Heart left ventricle (tissue), 16 donors: ENCODE results near the gene ATXN7L3. TPM values are rescaled to one million over a fixed set of nuclear protein-coding genes. Genes with fewer than 3 reads are reported as not detected.
A peak's percentile ranks its signal among the peaks of the same experiment; 100 is the strongest.
"Not testable (repeated sequence)": the region's sequence is repeated elsewhere in the genome, so short reads cannot be mapped to it uniquely, and the experiment has no call there.

ENCODE experiments used
- ATAC-seq, 4 donors: fragments of 200-7000 bp; cut with Tn5 transposase; one replicate each; pipeline ENCODE4 v1.9.1; 2020 to 2022; ENCODE audit warnings: moderate library complexity in 4 of 4, mild to moderate bottlenecking in 3 of 4, moderate number of reproducible peaks in 1 of 4
- DNase-seq, 5 donors: peaks; one replicate each; pipeline ENCODE4 v3.0.0-alpha.2; 2020
- H3K27ac ChIP-seq, 12 donors: fragments of 200-600 bp; sonication (generic) in 4 of 12; one replicate each; pipeline versions ENCODE4 v1.5.0 to v1.8.0; 2016 to 2022; ENCODE audit warnings: mild to moderate bottlenecking in 2 of 12
- H3K27me3 ChIP-seq, 9 donors: fragments of 200-600 bp; sonication (generic) in 2 of 9; one replicate each; pipeline versions ENCODE4 v1.5.1 to v1.8.0; 2016 to 2022; ENCODE audit warnings: mild to moderate bottlenecking in 3 of 9
- H3K36me3 ChIP-seq, 9 donors: fragments of 200-600 bp; sonication (generic) in 2 of 9; one replicate each; pipeline versions ENCODE4 v1.5.0 to v1.8.0; 2018 to 2022; ENCODE audit warnings: mild to moderate bottlenecking in 2 of 9
- H3K4me1 ChIP-seq, 12 donors: fragments of 200-600 bp; sonication (generic) in 4 of 12; one replicate each; pipeline versions ENCODE4 v1.5.0 to v1.8.0; 2016 to 2022; ENCODE audit warnings: mild to moderate bottlenecking in 3 of 12
- H3K4me3 ChIP-seq, 12 donors: fragments of 200-600 bp; sonication (generic) in 4 of 12; one replicate each; pipeline versions ENCODE4 v1.5.0 to v1.8.0; 2017 to 2022; ENCODE audit warnings: mild to moderate bottlenecking in 9 of 12, moderate library complexity in 4 of 12
- H3K9me3 ChIP-seq, 12 donors: fragments of 200-600 bp; sonication (generic) in 4 of 12; one replicate each; pipeline versions ENCODE4 v1.5.0 to v1.8.0; 2016 to 2022; ENCODE audit warnings: mild to moderate bottlenecking in 1 of 12
- CTCF ChIP-seq, 12 donors: fragments of 200-600 bp; sonication (generic) in 4 of 12; IDR thresholded peaks; one replicate each; pipeline versions ENCODE4 v1.5.0 to v1.8.0; 2018 to 2022; ENCODE audit warnings: antibody characterized with exemption in 12 of 12, mild to moderate bottlenecking in 5 of 12
- POLR2A ChIP-seq, 2 donors: fragments of 450-650 bp; IDR thresholded peaks; one replicate each; pipeline ENCODE4 v1.6.1; 2017; ENCODE audit warnings: antibody characterized with exemption in 2 of 2, mild to moderate bottlenecking in 2 of 2, moderate library complexity in 2 of 2
- WGBS, 4 donors: extraction: QIAGEN DNeasy Blood & Tissue Kit in 2 of 4; methylation state at CpG; one replicate each; pipeline versions ENCODE4 v1.1.5 to v1.1.7; 2013 to 2018; 5-methylcytosine and 5-hydroxymethylcytosine counted together
- intact Hi-C, 10 donors: fragments of 100-400 bp; cut with DNase I; formaldehyde crosslinking; loops; one replicate each; pipeline versions ENCODE4 v1.11.1 to v1.14.2; 2022
- polyA plus RNA-seq, 2 donors: library from polyadenylated mRNA; stranded (reverse); fragments of 200-250 nt; gene quantifications; one replicate each; pipeline ENCODE4 v1.2.3, GENCODE V29; 2013
- total RNA-seq, 9 donors: library from RNA; depleted of rRNA in 2 of 9; stranded (reverse); fragments of >200 nt in 2 of 9; fragmentation: NEBNext Ultra II Directional in 3 of 9; extraction: Animal tissue kit (Norgen Biotek cat#: 25700) in 3 of 9; gene quantifications; one replicate each; pipeline versions ENCODE4 v1.1.0 to v1.2.4, GENCODE V29; 2016 to 2023
- donor health status: ischemic (EF 13 %, LVEDD 7.1; RV severe dilation, severe dysfunction).
- donor health status: healthy with polysubstance abuse.
- donor health status: DM: no; HTN: yes; CAD: no.
- donor health status: DM: no; HTN: no; CAD: no.
- donor health status: ischemic (EF 25% LVEDD 6.9; RV normal size, moderate dysfunction).
- donor health status: ischemic (EF 25% LVEDD 5.7; RV mildly dilated, moderate dysfunction).
- donor health status: healthy.
- donor health status: DM: yes; HTN: yes; CAD: no.
- donor health status: ischemic (EF 35%, LVEDD 5.7; RV mildly dilated, moderate dysfunction).
- donor health status: nonischemic (EF 11% LVEDD 7.7; RV severe dilation, severe dysfunction).
- donor health status: DM: yes; HTN: yes; CAD: no.
- donor health status: PGD.
- donor health status: ischemic (EF 29% LVEDD 5.4; RV normal size, mild dysfunction).
- donor health status: nonischemic (EF 23%, LVEDD 6.1; RV moderate dilation, normal function).

Gene ATXN7L3
- total and polyA plus RNA-seq, 11 donors = 24.1 to 54.4 (median 35.3) TPM

GRCh38 chr17:44241106-44241624, 41.5 kb upstream of the ATXN7L3 start:
- H3K4me1 ChIP-seq = peaks cover 0 to 8% (median under 1%) of the 10 kb centered on the region in 12 donors
- intact Hi-C loops = no loop called here
- DNase-seq (no peak), ATAC-seq (no peak)
- 75 to 84% (median 78%) methylated on average over 6 of the region's 6 CpGs for WGBS, 4 donors
- no peak overlapping the region for H3K27ac ChIP-seq
- no peaks in the 10 kb centered on the region for H3K9me3 ChIP-seq
- TF ChIP-seq POLR2A (IDR thresholded peaks at IDR 0.05) (no peak), CTCF (IDR thresholded peaks at IDR 0.05) (no peak)
- no peaks in the 10 kb centered on the region for H3K27me3 ChIP-seq
- no peaks in the 10 kb centered on the region for H3K36me3 ChIP-seq
- no peak overlapping the region for H3K4me3 ChIP-seq

GRCh38 chr17:44237886-44238285, 38.2 kb upstream of the ATXN7L3 start:
- intact Hi-C loops, ATAC-seq: not testable (repeated sequence)
- WGBS, 4 donors = 89 to 96% (median 91%) methylated on average over 10 to 26 of the region's 28 CpGs

GRCh38 chr17:44236444-44236991, 36.8 kb upstream of the ATXN7L3 start:
- Histone ChIP-seq H3K4me3 (no peak overlapping the region), H3K4me1 (peaks cover 0 to 14% (median 0%) of the 10 kb centered on the region in 12 donors), H3K36me3 (no peaks in the 10 kb centered on the region), H3K9me3 (no peaks in the 10 kb centered on the region), H3K27ac (no peak overlapping the region), H3K27me3 (no peaks in the 10 kb centered on the region)
- WGBS, 4 donors = 60 to 70% (median 67%) methylated on average over 5 of the region's 5 CpGs
- TF ChIP-seq POLR2A (IDR thresholded peaks at IDR 0.05) (no peak), CTCF (IDR thresholded peaks at IDR 0.05) (no peak)
- intact Hi-C loops = no loop called here
- ATAC-seq (no peak), DNase-seq (no peak)

More at GRCh38 chr17:44237886-44238285, 38.2 kb upstream of the ATXN7L3 start:
- not testable (repeated sequence) for H3K27ac ChIP-seq, DNase-seq, H3K36me3 ChIP-seq, H3K9me3 ChIP-seq, H3K27me3 ChIP-seq, H3K4me3 ChIP-seq
- H3K4me1 ChIP-seq = peaks cover 0 to 14% (median 0%) of the 10 kb centered on the region in 12 donors

GRCh38 chr17:44235583-44235936, 35.9 kb upstream of the ATXN7L3 start:
- TF ChIP-seq POLR2A (IDR thresholded peaks at IDR 0.05) (no peak), CTCF (IDR thresholded peaks at IDR 0.05) (no peak)
- Histone ChIP-seq H3K27ac (peak overlapping the region in 1 of 12 donors; percentile 29), H3K36me3 (no peaks in the 10 kb centered on the region), H3K4me3 (no peak overlapping the region), H3K27me3 (no peaks in the 10 kb centered on the region), H3K4me1 (peaks cover 0 to 15% (median 0%) of the 10 kb centered on the region in 12 donors), H3K9me3 (no peaks in the 10 kb centered on the region)
- no peak for ATAC-seq
- intact Hi-C loops = no loop called here
- 78 to 91% (median 86%) methylated on average over 5 of the region's 5 CpGs for WGBS, 4 donors
- no peak for DNase-seq

- H3K36me3 ChIP-seq = no peaks in the 10 kb centered on the region
- H3K4me1 ChIP-seq = peaks cover 0 to 25% (median 0%) of the 10 kb centered on the region in 12 donors
- no peaks in the 10 kb centered on the region for H3K27me3 ChIP-seq
- WGBS, 4 donors = 88 to 94% (median 89%) methylated on average over 5 of the region's 5 CpGs
- ATAC-seq = no peak
- no peak for TF ChIP-seq CTCF (IDR thresholded peaks at IDR 0.05)
- no peak for TF ChIP-seq POLR2A (IDR thresholded peaks at IDR 0.05)
- no peak overlapping the region for H3K4me3 ChIP-seq
- DNase-seq = no peak
- H3K9me3 ChIP-seq = no peaks in the 10 kb centered on the region
- no peak overlapping the region for H3K27ac ChIP-seq
- intact Hi-C loops = no loop called here
Observed at GRCh38 chr17:44233582-44233981, 33.9 kb upstream of the ATXN7L3 start.
